H1 (cell line): ENCODE results near the gene BOLA1.

Experiments
- BACH1 ChIP-seq: IDR thresholded peaks from 2 replicates; pipeline ENCODE4 v1.6.1; 2012; ENCODE audit warnings: low read length, improper control_type of control experiment
- EZH2 ChIP-seq: fragments of 200-600 bp; sonication (generic); IDR thresholded peaks from 2 replicates; pipeline ENCODE4 v1.7.1; 2012; ENCODE audit warnings: low read depth, mild to moderate bottlenecking, moderate library complexity, low read length, inconsistent platforms; ENCODE audit not compliant: severe bottlenecking
- FOSL1 ChIP-seq: IDR thresholded peaks from 2 replicates; pipeline ENCODE4 v1.6.1; 2011; ENCODE audit warnings: mild to moderate bottlenecking, low read depth, low read length, moderate library complexity; ENCODE audit not compliant: insufficient read depth
- JUND ChIP-seq: IDR thresholded peaks from 2 replicates; pipeline ENCODE4 v1.6.1; 2011; ENCODE audit warnings: mild to moderate bottlenecking, improper control_type of control experiment, low read length
- POLR2AphosphoS5 ChIP-seq: IDR thresholded peaks from 2 replicates; pipeline ENCODE4 v1.6.1; 2011; ENCODE audit warnings: low read depth, low read length
- RFX5 ChIP-seq: IDR thresholded peaks from 2 replicates; pipeline ENCODE4 v1.6.1; 2011; ENCODE audit warnings: low read depth, low read length, improper control_type of control experiment, borderline replicate concordance
- SP1 ChIP-seq: IDR thresholded peaks from 2 replicates; pipeline ENCODE4 v1.6.1; 2011; ENCODE audit warnings: low read depth, low read length
- SP2 ChIP-seq: IDR thresholded peaks from 2 replicates; pipeline ENCODE4 v1.6.1; 2012; ENCODE audit warnings: mild to moderate bottlenecking, low read length, inconsistent platforms
- TEAD4 ChIP-seq: IDR thresholded peaks from 2 replicates; pipeline ENCODE4 v1.6.1; 2012; ENCODE audit warnings: low read depth, low read length, inconsistent platforms, mixed read lengths
- TF ChIP-seq, protein P1 (sequence below), 3 experiments: IDR thresholded peaks; 1 replicate in 2 of 3; 2 replicates in 1 of 3; pipeline versions ENCODE4 v1.5.1 to v1.6.1; 2011; ENCODE audit warnings: low read length in 3 of 3, mild to moderate bottlenecking in 3 of 3, inconsistent platforms in 2 of 3, low read depth in 1 of 3, moderate library complexity in 1 of 3; ENCODE audit not compliant: insufficient read depth in 1 of 3; ENCODE audit errors: control extremely low read depth in 1 of 3
- TF ChIP-seq, protein P2 (sequence below): IDR thresholded peaks from 2 replicates; pipeline ENCODE4 v1.6.1; 2011; ENCODE audit warnings: low read depth, mild to moderate bottlenecking, low read length; ENCODE audit not compliant: insufficient read depth

DNA sequence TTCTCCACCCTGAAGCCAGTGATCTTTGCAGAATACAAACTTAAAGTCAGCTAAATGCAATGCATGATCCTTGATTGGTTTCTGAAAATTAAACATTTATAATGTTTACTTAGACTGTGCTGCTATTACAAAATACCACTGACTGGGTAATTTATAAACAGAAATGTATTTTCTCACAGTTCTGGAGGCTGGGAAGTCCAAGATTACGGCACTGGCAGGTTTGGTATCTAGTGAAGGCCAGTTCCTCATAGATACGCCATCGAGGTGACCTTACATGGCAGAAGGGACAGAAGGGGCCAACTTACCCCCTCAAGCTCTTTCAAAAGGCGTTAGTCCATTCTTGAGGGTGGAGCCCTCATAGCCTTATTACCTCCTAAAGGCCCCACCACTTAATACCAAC lies 2.8 kb upstream of the BOLA1 start:
- no peak for TF ChIP-seq JUND
- TF ChIP-seq POLR2AphosphoS5 = no peak
- no peak for TF ChIP-seq RFX5
- no peak for TF ChIP-seq BACH1
- TF ChIP-seq, protein P1, sequence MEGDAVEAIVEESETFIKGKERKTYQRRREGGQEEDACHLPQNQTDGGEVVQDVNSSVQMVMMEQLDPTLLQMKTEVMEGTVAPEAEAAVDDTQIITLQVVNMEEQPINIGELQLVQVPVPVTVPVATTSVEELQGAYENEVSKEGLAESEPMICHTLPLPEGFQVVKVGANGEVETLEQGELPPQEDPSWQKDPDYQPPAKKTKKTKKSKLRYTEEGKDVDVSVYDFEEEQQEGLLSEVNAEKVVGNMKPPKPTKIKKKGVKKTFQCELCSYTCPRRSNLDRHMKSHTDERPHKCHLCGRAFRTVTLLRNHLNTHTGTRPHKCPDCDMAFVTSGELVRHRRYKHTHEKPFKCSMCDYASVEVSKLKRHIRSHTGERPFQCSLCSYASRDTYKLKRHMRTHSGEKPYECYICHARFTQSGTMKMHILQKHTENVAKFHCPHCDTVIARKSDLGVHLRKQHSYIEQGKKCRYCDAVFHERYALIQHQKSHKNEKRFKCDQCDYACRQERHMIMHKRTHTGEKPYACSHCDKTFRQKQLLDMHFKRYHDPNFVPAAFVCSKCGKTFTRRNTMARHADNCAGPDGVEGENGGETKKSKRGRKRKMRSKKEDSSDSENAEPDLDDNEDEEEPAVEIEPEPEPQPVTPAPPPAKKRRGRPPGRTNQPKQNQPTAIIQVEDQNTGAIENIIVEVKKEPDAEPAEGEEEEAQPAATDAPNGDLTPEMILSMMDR (IDR thresholded peaks at IDR 0.05; ENCODE audit: control extremely low read depth in 1 of 3, insufficient read depth in 1 of 3, low read depth in 1 of 3, low read length in 3 of 3) = no peak
- no peak for TF ChIP-seq FOSL1
- TF ChIP-seq, protein P2, sequence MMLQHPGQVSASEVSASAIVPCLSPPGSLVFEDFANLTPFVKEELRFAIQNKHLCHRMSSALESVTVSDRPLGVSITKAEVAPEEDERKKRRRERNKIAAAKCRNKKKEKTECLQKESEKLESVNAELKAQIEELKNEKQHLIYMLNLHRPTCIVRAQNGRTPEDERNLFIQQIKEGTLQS = no peak
- TF ChIP-seq SP1 = no peak
- TF ChIP-seq SP2 = no peak
- TF ChIP-seq EZH2 = no peak
- TF ChIP-seq TEAD4 = no peak
